Esophagus muscularis mucosa (tissue), 4 donors: ENCODE results near the gene HPS1. TPM values are rescaled to one million over a fixed set of nuclear protein-coding genes. Genes with fewer than 3 reads are reported as not detected.

Experiments
- DNase-seq: peaks from one replicate; pipeline ENCODE4 v3.0.0-alpha.2; 2017; ENCODE audit errors: extremely low spot score
- H3K27ac ChIP-seq, 4 donors: fragments of 200-600 bp; sonication (generic); replicated peaks in 1 of 4; 1 replicate in 3 of 4; 2 replicates in 1 of 4; pipeline ENCODE4 v1.5.1; 2016 to 2019; ENCODE audit warnings: mild to moderate bottlenecking in 1 of 4
- H3K27me3 ChIP-seq, 4 donors: fragments of 200-600 bp; sonication (generic); one replicate each; pipeline versions ENCODE4 v1.5.1 to v1.6.0; 2016 to 2019
- H3K36me3 ChIP-seq, 4 donors: fragments of 200-600 bp; sonication (generic); one replicate each; pipeline ENCODE4 v1.5.1; 2016 to 2019
- H3K4me1 ChIP-seq, 4 donors: fragments of 200-600 bp; sonication (generic); one replicate each; pipeline ENCODE4 v1.5.1; 2016 to 2019
- H3K4me3 ChIP-seq, 4 donors: fragments of 200-600 bp; sonication (generic); 1 replicate in 2 of 4; 2 replicates in 2 of 4; pipeline ENCODE4 v1.5.1; 2016 to 2019; ENCODE audit warnings: mild to moderate bottlenecking in 4 of 4, moderate library complexity in 1 of 4
- H3K9me3 ChIP-seq, 4 donors: fragments of 200-600 bp; sonication (generic); 1 replicate in 3 of 4; 2 replicates in 1 of 4; pipeline ENCODE4 v1.5.1; 2016 to 2019
- EP300 ChIP-seq: sonication (generic); formaldehyde crosslinking; IDR thresholded peaks from one replicate; pipeline ENCODE4 v1.6.1; 2017; ENCODE audit warnings: antibody characterized with exemption
- POLR2A ChIP-seq: fragments of 450-650 bp; IDR thresholded peaks from one replicate; pipeline ENCODE4 v1.6.1; 2017; ENCODE audit warnings: antibody characterized with exemption, moderate library complexity, mild to moderate bottlenecking, low read depth
- POLR2AphosphoS5 ChIP-seq, 2 donors: sonication (generic); formaldehyde crosslinking; IDR thresholded peaks; one replicate each; pipeline ENCODE4 v1.6.1; 2017; ENCODE audit warnings: antibody characterized with exemption in 2 of 2
- WGBS: methylation state at CpG from one replicate; pipeline ENCODE4 v1.1.5; 2018; 5-methylcytosine and 5-hydroxymethylcytosine counted together
- intact Hi-C: fragments of 100-400 bp; cut with DNase I; formaldehyde crosslinking; loops from one replicate; pipeline ENCODE4 v1.15.1; 2023
- small RNA-seq, 3 donors: library from RNA; depleted of rRNA; stranded (forward); fragments of <200 nt; gene quantifications; one replicate each; pipeline ENCODE3, GENCODE V24; 2016
- total RNA-seq, 4 donors: library from RNA; depleted of rRNA; stranded (reverse); fragments of >200 nt; gene quantifications; one replicate each; pipeline versions ENCODE4 v1.1.0 to v1.2.1, GENCODE V29; 2016
- TF ChIP-seq, protein P1 (sequence below), 3 experiments: fragments of 200-600 bp in 2 of 3; fragments of 450-650 bp in 1 of 3; sonication (generic) in 2 of 3; IDR thresholded peaks; one replicate each; pipeline ENCODE4 v1.5.1; 2017 to 2019; ENCODE audit warnings: antibody characterized with exemption in 3 of 3, mild to moderate bottlenecking in 2 of 3, moderate library complexity in 1 of 3

HPS1 gene
- total RNA-seq, 4 donors from 2014 or later = 49.7 to 76.1 (median 63.7) TPM

DNA sequence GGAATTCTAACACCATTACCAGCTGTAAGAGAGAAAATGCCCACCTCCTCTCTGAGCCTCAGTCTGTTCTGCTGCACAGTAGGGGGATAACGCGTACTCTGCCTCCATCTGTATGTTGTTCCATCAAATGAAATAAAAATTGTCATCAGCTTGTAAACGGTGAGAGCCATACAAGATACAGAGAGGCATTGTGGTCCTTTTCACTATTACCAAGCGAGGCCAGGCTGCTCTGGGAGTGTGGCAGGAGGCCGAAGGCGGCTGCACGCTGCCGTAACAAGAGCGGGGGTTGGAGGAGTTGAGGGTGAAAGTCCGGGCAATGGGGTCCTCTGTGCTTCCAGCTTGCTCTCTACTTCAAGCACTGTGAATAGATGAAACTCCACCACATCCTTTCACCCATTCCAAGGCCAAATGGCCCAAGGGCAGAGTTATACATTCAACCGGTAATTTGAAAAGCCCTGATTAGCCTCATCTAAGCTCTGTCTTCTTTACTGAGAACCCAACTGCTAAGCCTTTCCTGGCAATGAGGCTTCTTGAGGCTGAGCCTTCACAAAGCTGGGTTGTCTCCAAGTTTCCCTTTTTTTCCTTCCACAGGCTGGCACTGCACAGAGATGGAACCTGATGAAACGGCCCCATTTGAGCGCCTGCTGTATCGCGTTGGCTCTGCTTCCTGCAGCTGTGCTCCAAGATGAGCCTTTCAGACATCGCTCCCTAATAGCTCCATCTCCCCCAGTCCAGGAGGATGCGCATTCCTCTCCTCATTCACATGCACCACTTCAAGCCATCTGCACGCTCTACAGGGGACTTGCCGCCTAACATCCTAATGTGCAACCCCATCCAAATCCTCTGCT is 78.9 kb downstream of the HPS1 start:
- TF ChIP-seq, protein P1, sequence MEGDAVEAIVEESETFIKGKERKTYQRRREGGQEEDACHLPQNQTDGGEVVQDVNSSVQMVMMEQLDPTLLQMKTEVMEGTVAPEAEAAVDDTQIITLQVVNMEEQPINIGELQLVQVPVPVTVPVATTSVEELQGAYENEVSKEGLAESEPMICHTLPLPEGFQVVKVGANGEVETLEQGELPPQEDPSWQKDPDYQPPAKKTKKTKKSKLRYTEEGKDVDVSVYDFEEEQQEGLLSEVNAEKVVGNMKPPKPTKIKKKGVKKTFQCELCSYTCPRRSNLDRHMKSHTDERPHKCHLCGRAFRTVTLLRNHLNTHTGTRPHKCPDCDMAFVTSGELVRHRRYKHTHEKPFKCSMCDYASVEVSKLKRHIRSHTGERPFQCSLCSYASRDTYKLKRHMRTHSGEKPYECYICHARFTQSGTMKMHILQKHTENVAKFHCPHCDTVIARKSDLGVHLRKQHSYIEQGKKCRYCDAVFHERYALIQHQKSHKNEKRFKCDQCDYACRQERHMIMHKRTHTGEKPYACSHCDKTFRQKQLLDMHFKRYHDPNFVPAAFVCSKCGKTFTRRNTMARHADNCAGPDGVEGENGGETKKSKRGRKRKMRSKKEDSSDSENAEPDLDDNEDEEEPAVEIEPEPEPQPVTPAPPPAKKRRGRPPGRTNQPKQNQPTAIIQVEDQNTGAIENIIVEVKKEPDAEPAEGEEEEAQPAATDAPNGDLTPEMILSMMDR (IDR thresholded peaks at IDR 0.05) = no peak
- TF ChIP-seq POLR2AphosphoS5 (IDR thresholded peaks at IDR 0.05) (no peak), EP300 (no peak), POLR2A (no peak)
- intact Hi-C loops = no loop called here
- Histone ChIP-seq H3K4me3 (no peak overlapping the region), H3K9me3 (no peaks in the 10 kb centered on the region), H3K27me3 (no peaks in the 10 kb centered on the region), H3K27ac (no peak overlapping the region), H3K4me1 (no peaks in the 10 kb centered on the region), H3K36me3 (no peaks in the 10 kb centered on the region)
- 91% methylated on average over 19 of the region's 19 CpGs for WGBS
- no peak for DNase-seq

Small RNA genes lying within 50 kb of the gene (small RNA-seq; reads per million reads assigned to genes)
- 0 reads per million in 3 donors for gene MIR4685

Other genes starting within 250 kb of the HPS1 start
- 10 to 100 TPM in 2 of 4 donors, 1 to 10 TPM in 2; 9.4 to 19.4 (median 12.6) TPM for gene LOXL4, start 178.7 kb downstream of the HPS1 start, total RNA-seq
- 10 to 100 TPM in 1 of 4 donors, 1 to 10 TPM in 3; 5.8 to 10.2 (median 6.6) TPM for gene PYROXD2, start 31.8 kb downstream of the HPS1 start, total RNA-seq